GM19240 (cell line): ENCODE data around the gene KIFC3.
"Not testable (repeated sequence)": the region's sequence is repeated elsewhere in the genome, so short reads cannot be mapped to it uniquely, and the experiment has no call there.

Source experiments
- DNase-seq: peaks from one replicate; pipeline ENCODE4 v3.0.0; 2011; ENCODE audit warnings: low spot score; ENCODE audit not compliant: insufficient read length

Gene KIFC3

DNA sequence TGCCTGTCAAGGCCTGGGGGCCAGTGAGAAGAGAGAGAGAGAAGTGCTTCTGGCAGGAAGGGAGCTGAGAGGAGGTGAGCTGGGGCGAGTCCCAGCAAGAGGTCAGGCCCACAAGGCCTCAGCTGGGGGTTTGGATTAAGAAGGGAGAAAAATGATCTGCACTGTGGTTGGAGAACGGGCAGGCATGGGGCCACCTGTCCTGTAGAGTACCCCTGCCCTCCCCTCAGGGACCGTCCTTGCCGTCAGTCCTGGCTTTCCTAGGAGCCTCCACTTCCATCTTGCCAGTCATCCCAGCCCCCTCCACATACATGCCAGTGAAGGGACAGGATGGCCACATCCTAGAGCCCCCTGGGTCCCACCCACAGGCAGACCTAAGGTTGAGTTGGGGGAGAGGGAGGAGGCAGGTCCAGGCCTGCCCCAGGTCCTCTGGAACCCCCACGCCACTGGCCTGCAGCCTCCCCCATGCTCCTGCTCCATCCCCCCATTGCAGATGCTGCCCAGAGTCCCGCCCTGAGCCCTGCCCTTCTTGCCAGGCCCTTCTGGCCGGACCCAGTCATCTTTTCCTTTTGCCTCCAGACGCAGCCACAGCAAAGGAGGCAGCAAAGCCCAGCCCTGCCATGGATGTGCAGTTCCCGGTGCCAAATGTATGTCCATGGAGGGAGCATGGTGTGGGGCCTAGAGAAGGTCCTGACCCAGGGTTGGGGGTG is 47.8 kb downstream of the KIFC3 start:
- DNase-seq: no peak

- DNase-seq: no peak
Observed at GRCh38 chr16:57753448-57754353, 48.6 kb downstream of the KIFC3 start.

- DNase-seq: no peak
Observed at GRCh38 chr16:57752581-57753447, 49.5 kb downstream of the KIFC3 start.

DNA sequence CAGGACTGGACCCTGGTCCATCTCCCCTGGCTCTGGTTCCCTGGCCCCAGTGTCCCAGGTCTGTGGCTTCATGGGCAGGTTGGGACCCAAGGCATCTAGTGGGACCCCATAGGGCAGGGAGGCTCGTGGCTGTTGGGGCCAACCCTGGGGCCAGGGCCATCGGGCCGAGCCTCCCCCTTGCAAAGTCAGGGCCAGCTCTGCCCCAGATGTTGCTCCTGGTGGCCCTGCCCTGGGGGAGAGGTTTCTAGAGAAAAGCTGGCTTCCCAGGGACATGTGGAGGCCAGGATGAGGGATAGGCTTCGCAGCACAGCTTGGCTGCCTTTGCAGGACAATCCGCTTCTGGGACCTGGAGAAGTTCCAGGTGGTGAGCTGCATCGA is 50.1 kb downstream of the KIFC3 start:
- no peak for DNase-seq

DNA sequence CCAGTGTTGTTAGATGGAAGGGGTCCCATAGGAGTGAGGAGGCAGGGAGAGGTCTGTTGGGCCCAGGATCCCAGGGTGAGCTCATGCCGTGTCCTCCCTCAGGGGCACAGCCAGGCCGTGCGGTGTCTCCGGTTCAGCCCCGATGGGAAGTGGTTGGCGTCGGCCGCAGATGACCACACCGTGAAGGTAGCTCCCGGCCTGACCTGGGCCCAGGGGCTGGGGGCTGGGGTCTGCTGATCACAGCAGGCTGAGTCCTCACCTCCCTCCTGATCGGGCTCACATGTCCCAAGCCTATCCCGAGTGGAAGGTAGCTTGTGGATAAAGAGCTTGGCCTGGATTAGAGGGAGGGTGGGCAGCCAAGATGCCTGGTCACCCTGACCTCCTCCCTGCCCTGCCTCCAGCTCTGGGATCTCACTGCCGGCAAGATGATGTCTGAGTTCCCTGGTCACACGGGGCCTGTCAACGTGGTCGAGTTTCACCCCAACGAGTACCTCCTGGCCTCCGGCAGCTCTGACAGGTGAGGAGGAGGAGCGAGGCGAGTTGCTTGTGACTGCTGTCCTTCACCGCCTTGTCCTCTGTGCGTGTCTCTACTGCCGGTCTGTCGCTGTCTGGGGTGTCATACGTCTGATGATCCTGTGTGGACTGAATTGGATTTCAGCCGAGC is 50.6 kb downstream of the KIFC3 start:
- DNase-seq: no peak

DNA sequence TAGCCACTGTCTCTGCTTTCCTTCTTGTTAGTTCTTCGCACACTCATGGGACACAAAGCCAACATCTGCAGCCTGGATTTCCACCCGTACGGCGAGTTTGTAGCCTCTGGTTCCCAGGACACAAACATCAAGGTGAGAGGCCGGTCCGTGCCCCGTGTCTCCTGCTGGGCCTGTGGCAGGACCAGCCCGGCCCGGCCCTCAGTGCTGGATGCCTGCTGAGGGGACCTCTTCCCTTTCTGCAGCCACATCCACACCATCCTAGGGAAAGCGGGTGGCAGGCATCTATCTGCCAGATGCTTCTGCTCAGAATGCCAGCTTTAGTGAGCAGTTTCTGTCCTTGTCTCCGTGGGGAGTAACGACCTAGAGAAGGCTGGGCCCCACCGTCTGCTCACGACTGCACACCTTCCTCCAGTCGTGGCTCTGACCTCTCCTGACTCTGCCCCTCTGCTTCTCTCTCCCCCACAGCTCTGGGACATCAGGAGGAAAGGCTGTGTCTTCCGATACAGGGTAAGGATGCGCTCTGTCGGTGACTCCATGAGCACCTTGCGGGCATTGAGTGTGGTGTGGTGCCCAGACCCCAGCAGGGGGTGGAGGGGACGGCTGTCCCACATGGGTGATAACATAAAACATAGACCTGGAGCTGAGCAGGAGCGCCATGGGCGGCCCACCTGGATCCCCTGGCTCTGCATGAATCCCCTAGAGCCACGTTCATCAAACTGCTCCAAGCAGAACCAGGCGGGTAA is 51.3 kb downstream of the KIFC3 start:
- no peak for DNase-seq

DNA sequence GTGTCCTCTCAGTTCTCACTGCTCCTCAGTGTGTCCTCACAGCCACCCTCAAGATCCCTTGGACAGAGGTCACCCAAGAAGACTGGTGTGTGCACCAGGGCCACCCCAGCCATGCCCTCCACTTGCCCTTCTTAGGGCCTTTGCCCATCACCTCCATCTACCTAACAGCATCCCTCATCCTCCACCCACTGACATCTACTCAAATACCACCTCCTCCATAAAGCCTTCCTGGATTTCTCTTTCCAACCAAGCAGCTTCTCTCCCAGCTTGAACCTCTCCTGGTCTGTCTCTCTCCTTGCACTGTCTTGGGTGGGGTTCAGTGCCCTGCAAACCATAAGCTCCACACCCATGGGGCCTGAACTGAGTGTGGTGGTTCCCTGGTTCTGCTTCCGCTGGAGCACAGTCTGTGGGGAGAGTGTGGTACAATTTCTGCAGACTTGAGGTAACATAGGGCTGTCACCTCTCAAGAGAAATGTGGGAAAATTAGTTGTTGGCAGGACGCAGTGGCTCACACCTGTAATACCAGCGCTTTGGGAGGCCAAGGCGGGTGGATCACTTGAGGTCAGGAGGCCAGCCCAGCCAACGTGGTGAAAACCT is 52.3 kb downstream of the KIFC3 start:
- DNase-seq: no peak

DNA sequence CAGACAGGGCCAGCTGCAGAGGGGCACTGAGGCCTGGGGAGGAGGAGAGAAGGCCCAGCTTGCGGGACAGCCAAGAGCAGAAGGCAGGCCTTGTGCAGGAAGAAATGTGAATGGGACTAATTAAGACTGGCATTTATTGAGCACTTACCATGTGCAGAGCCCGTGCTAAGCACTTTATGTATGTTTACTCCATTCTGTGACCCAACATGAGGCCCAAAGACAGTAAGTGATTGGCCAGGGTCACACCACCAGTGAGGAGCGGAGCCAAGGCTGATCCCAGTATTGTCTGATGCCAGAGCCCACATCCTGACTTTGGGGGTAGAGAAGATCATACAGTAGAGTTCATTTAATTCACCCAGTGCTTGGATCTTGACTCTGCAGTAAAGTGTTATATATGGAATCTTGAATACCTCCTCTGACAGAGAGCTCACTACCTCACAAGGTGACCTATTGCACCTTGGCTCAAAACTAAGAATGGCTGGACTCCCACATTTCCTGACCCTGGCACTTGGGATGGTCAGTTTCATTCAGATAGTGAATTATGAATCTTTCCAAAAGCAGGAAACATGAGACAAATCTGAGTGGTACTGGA is 53.1 kb downstream of the KIFC3 start:
- no peak for DNase-seq

DNA sequence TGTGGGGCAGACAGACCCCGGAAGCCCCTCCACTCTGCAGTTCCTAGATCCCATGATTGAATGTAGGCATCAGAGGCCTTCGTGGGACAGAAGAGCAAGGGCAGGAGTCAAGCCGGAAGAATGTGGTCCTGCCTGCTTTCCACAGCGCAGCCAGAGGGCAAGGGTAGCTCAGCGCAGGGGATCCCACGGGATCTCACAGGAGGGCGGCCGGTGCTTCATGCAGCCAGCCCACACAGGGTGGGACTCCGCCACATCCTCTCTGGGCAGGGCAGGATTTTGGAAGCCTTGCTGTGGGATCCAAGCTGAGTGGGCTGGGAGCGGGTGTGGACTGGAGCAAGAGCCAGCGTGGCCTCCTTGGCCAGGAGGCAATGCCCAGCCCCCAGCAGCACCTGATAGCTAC is 53.7 kb downstream of the KIFC3 start:
- DNase-seq: no peak

DNA sequence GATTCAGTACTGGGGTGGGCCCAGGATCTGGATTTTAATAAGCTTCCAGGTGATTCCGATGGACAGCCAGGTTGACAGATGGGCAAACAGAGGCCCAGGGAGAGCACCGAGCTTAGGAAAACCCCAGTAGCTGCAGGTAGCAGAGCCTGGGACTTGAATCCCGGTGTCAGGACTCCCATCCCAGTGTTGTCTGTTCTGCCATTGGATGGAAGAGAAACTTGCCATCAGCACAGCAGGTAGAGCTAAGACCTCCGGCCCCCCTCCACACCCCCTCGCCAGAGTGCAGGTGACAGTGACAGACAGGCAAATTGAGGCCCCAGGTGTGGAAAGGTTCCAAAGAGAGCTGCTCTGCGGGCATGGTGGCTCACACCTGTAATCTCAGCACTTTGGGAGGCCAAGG is 54.3 kb downstream of the KIFC3 start:
- no peak for DNase-seq

GRCh38 chr16:57747496-57747895 is 54.8 kb downstream of the KIFC3 start:
- DNase-seq: no peak

DNA sequence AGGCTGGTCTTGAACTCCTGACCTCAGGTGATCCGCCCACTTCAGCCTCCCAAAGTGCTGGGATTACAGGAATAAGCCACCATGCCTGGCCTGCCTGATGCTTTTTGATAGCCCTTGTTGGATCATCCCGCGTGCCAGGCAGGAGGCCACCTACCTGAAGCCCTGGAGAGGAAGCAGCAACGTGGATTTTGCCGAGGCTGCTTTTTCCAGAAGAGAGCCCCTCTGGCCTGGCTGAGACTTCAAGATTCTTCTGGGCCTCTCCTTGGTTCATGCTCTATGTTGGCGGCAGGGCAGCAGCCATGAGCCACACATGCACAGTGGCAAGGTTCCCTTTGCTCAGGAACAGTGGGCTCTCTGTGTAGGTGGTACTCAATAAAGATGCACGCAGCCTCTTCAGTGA is 55.2 kb downstream of the KIFC3 start:
- no peak for DNase-seq

DNA sequence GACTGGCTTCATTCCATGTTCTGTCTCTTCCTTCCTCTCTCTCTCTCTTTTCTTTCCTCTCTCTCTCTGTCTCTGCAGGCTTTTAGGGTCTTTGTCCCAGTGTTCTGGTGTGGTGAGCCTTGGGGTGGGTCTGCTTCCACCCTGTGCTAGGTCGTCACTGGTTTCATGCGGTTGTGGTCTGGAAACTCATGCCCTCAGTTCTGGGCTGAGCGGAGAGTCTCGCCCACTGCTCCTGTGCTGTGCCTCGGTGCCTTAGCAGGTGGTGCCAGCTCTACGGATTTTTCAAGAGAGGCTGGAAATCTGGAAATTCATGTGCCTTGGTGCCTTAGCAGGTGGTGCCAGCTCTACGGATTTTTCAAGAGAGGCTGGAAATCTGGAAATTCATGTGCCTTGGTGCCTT is 56.0 kb downstream of the KIFC3 start:
- not testable (repeated sequence) for DNase-seq

DNA sequence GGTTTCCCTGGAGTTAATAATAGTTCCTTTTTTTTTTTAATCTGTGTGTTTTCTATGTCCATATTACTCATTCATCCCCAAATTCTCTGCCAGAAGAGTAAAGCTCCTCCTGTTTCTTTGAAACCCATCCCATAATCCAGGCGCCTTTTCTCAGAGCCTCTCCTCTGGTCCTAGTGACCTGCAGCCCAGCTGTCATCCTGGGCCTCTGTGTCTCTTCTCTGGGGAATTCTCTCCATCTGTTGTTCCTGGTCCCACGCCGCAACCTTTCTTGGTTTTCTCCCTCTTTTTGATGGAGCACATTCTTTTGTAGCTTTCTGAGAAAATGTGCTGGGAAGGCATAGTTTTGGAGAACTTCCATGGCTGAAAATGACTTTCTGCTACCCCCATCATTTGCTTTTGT is 56.5 kb downstream of the KIFC3 start:
- no peak for DNase-seq

GRCh38 chr16:57744642-57744903 is 57.7 kb downstream of the KIFC3 start:
- no peak for DNase-seq

GRCh38 chr16:57743886-57744641 is 58.2 kb downstream of the KIFC3 start:
- DNase-seq: no peak

DNA sequence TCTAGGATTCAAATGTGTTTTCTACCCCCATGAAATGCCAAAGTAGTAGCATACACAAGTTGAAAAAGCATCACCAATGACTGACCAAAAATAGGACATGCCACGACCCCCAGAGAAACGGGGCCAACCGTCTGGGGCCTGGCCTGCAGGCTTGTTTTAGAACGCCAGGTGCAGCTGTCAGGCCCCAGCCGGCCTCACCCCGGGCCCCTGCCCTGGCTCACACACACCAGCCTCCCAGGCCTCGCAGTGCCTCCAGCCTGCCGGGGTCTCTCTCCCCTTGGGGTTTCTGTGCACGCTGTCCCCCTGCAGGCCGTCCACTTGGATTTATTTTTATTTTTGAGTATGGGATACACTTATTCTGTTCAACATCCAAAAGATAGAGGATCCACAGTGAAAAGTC is 58.8 kb downstream of the KIFC3 start:
- no peak for DNase-seq

GRCh38 chr16:57742543-57742942 is 59.7 kb downstream of the KIFC3 start:
- DNase-seq: no peak

- DNase-seq: no peak
Observed at GRCh38 chr16:57741660-57742191, 60.6 kb downstream of the KIFC3 start.
